ENCODE measurements around the gene ISCU. TPM values are rescaled to one million over a fixed set of nuclear protein-coding genes. Genes with fewer than 3 reads are reported as not detected.

Gene ISCU
- total and polyA plus RNA-seq, 9 of the 15 experiments (the other 6 are each of a cell fraction or from before 2014, with no cell fraction given): 15.9 to 92.5 (median 77.3) TPM

- no peak for TF ChIP-seq ZBTB26 (CRISPR knock-in tag; IDR thresholded peaks at IDR 0.05)
- TF ChIP-seq TFAP4 (CRISPR knock-in tag; IDR thresholded peaks at IDR 0.05; ENCODE audit: borderline replicate concordance): peak; percentile 50
- TF ChIP-seq DDX20 (tag; IDR thresholded peaks at IDR 0.05; ENCODE audit: low read depth): no peak
- no peak for TF ChIP-seq E2F6 (IDR thresholded peaks at IDR 0.05; ENCODE audit: borderline replicate concordance in 1 of 2, extremely low read depth in 1 of 2, insufficient read depth in 1 of 2, insufficient read length in 1 of 2, low read depth in 1 of 2, low read length in 1 of 2, poor library complexity in 1 of 2, severe bottlenecking in 1 of 2)
- no peak for TF ChIP-seq LARP7 (IDR thresholded peaks at IDR 0.05)
- TF ChIP-seq TAF15 (IDR thresholded peaks at IDR 0.05; ENCODE audit: low read depth, low read length): no peak
- TF ChIP-seq TBP (optimal IDR thresholded peaks at IDR 0.05; ENCODE audit: low read depth, low read length): peak; percentile 86
- TF ChIP-seq ZBTB49 (CRISPR knock-in tag; IDR thresholded peaks at IDR 0.05; ENCODE audit: borderline replicate concordance): no peak
- no peak for TF ChIP-seq ESRRB (CRISPR knock-in tag; IDR thresholded peaks at IDR 0.05; ENCODE audit: borderline replicate concordance)
- TF ChIP-seq EP400 (IDR thresholded peaks at IDR 0.05): peak; percentile 82
- TF ChIP-seq E2F8 (IDR thresholded peaks at IDR 0.05; ENCODE audit: low read depth, partially characterized antibody): peak; percentile 94
- TF ChIP-seq MAZ (CRISPR knock-in tag; conservative IDR thresholded peaks at IDR 0.05 in 1 of 2, IDR thresholded peaks at IDR 0.05 in 1 of 2): peak in 1 of 2 experiments; percentile 26; a peak in 2 of 4 replicates
- TF ChIP-seq ZNF830 (CRISPR knock-in tag; IDR thresholded peaks at IDR 0.05): no peak
- peak; percentile 31 to 60; a peak in 1 of 4 replicates for TF ChIP-seq SIN3A (IDR thresholded peaks at IDR 0.05; ENCODE audit: borderline replicate concordance in 2 of 2, control insufficient read depth in 1 of 2, low read depth in 2 of 2, low read length in 2 of 2)
Observed at GRCh38 chr12:108560752-108561719, 1.4 kb upstream of the ISCU start, which contains the start of gene SART3 (continued).
